ENCODE results near the gene CCDC138. TPM values are rescaled to one million over a fixed set of nuclear protein-coding genes. Genes with fewer than 3 reads are reported as not detected.

The CCDC138 gene
- total RNA-seq, 4 donors from 2014 or later = 3.7 to 5.5 (median 4.4) TPM; not detected in 1

DNA sequence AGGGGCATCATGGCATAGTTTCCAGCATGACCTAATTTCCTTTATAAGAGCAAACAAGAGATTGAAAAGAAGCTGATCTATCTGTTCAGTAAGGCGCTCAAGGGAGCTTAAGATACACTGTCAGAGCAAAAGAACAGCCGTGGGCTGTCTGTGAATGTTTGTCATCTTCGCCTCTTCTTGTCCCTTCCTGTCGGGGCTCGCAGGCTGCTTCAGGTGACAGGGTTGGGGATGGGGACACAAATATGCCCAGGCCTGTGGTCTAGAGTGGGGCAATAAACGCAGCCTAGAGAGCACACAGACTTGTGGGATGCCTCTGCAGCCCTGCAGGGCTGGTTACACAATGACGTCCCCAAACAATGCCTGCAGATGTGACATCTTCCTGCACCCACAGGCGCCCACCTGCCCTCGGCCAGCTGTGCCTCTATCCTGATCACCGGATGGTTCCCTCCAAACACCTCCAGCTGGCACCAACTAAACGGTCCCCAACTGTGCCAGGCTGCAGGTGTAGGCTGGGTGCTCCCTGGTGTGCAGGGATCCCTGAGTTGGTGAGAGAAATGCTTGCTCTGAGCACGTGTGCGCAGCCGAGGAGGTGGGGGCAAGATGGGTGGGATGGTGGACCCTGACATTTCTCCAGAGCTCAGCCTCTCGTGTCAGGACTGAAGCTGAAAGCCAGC is 129.7 kb downstream of the CCDC138 start:
- WGBS, 2 donors (ENCODE audit: low coverage in 1 of 2) = 69% methylated on average over 14 of the region's 15 CpGs; no CpG with 5 or more reads in 1 of the 2 donors
- intact Hi-C loops (cut with DNase I; ENCODE audit: low total_unique reads) = no loop called here
- no peak for DNase-seq

GRCh38 chr2:108916796-108917421 is 130.3 kb downstream of the CCDC138 start:
- no peaks in the 10 kb centered on the region for H3K9me3 ChIP-seq
- DNase-seq = peak; percentile 33
- intact Hi-C loops (cut with DNase I; ENCODE audit: low total_unique reads) (no loop called here), in situ Hi-C loops (cut with MboI; ENCODE audit: low pct_ligation_motif_present in 1 of 4, low pct_unique_long_range_greater_than_20kb in 1 of 4, low sequenced_read_pairs in 3 of 4) (no loop called here)
- TF ChIP-seq POLR2AphosphoS5 (IDR thresholded peaks at IDR 0.05) = no peak
- TF ChIP-seq CTCF (IDR thresholded peaks at IDR 0.05) = no peak
- TF ChIP-seq POLR2A (IDR thresholded peaks at IDR 0.05) = no peak
- TF ChIP-seq EP300 (IDR thresholded peaks at IDR 0.05; ENCODE audit: low read depth) = no peak
- WGBS, 2 donors (ENCODE audit: low coverage in 1 of 2) = 31 to 39% methylated on average over 3 to 14 of the region's 14 CpGs
- H3K4me1 ChIP-seq = peaks cover 5 to 12% (median 9%) of the 10 kb centered on the region in 4 donors
- H3K27me3 ChIP-seq = no peaks in the 10 kb centered on the region
- H3K36me3 ChIP-seq = no peaks in the 10 kb centered on the region
- H3K27ac ChIP-seq = peak overlapping the region in 2 of 4 donors; percentile 4 to 53
- no peak overlapping the region for H3K4me3 ChIP-seq

More for the DNA sequence above, 129.7 kb downstream of the CCDC138 start:
- TF ChIP-seq CTCF (IDR thresholded peaks at IDR 0.05) = no peak
- TF ChIP-seq POLR2A (IDR thresholded peaks at IDR 0.05) = no peak
- Histone ChIP-seq H3K9me3 (no peaks in the 10 kb centered on the region), H3K27me3 (no peaks in the 10 kb centered on the region), H3K27ac (no peak overlapping the region), H3K4me1 (peaks cover 5 to 12% (median 9%) of the 10 kb centered on the region in 4 donors), H3K36me3 (no peaks in the 10 kb centered on the region), H3K4me3 (no peak overlapping the region)
- in situ Hi-C loops (cut with MboI; ENCODE audit: low pct_ligation_motif_present in 1 of 4, low pct_unique_long_range_greater_than_20kb in 1 of 4, low sequenced_read_pairs in 3 of 4) = no loop called here

- H3K4me1 ChIP-seq = peaks cover 5 to 12% (median 9%) of the 10 kb centered on the region in 4 donors
- in situ Hi-C loops (cut with MboI; ENCODE audit: low pct_ligation_motif_present in 1 of 4, low pct_unique_long_range_greater_than_20kb in 1 of 4, low sequenced_read_pairs in 3 of 4) = no loop called here
- H3K9me3 ChIP-seq = no peaks in the 10 kb centered on the region
- 42 to 80% methylated on average over 1 to 5 of the region's 5 CpGs for WGBS, 2 donors (ENCODE audit: low coverage in 1 of 2)
- TF ChIP-seq POLR2AphosphoS5 (IDR thresholded peaks at IDR 0.05) (no peak), CTCF (IDR thresholded peaks at IDR 0.05) (no peak), POLR2A (IDR thresholded peaks at IDR 0.05) (no peak), EP300 (IDR thresholded peaks at IDR 0.05; ENCODE audit: low read depth) (no peak)
- intact Hi-C loops (cut with DNase I; ENCODE audit: low total_unique reads) = no loop called here
- H3K27me3 ChIP-seq = no peaks in the 10 kb centered on the region
- no peak for DNase-seq
- no peaks in the 10 kb centered on the region for H3K36me3 ChIP-seq
- H3K4me3 ChIP-seq = no peak overlapping the region
- no peak overlapping the region for H3K27ac ChIP-seq
Observed at GRCh38 chr2:108917526-108917925, 131.0 kb downstream of the CCDC138 start.

DNA sequence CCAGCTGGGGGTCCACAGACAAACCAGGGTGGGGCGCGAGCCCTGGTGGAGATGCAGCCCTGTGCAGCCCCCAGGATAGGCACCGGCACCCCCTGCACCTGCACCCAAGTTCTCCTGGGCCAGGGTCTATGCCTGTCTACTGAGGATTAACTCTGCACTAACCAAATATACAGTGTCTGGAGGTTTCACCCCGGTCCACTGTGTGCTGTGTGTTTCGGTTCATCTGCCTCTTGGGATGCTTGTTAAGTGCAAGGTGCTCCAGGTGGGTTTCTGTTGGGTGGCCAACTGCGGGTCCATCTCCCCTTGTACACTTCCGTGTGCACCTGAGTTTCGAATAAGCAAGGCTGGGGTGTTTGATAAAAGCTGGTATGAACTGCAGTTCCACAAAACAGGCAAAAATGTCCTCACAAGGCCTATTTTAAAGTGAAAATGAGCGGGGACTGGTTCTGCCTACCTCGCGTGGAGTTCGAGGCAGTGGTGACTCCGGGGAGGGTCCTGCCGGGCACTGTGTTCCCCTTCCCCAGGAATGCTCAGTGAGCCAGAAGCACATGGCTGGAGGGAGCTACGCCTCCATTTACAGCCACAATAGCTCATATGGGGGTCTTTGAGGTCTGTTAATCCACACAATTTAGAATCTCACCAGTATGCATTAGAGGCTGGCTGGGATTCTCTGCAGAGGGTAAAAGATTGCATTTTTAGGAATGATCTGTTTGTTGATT is 131.7 kb downstream of the CCDC138 start:
- 91 to 100% methylated on average over 2 to 15 of the region's 15 CpGs for WGBS, 2 donors (ENCODE audit: low coverage in 1 of 2)
- TF ChIP-seq POLR2A (IDR thresholded peaks at IDR 0.05) = no peak
- intact Hi-C loops (cut with DNase I; ENCODE audit: low total_unique reads) = no loop called here
- peaks cover 5 to 12% (median 10%) of the 10 kb centered on the region in 4 donors for H3K4me1 ChIP-seq
- no peaks in the 10 kb centered on the region for H3K36me3 ChIP-seq
- DNase-seq = no peak
- no peak overlapping the region for H3K27ac ChIP-seq
- H3K27me3 ChIP-seq = no peaks in the 10 kb centered on the region
- in situ Hi-C loops (cut with MboI; ENCODE audit: low pct_ligation_motif_present in 1 of 4, low pct_unique_long_range_greater_than_20kb in 1 of 4, low sequenced_read_pairs in 3 of 4) = no loop called here
- H3K4me3 ChIP-seq = no peak overlapping the region
- H3K9me3 ChIP-seq = no peaks in the 10 kb centered on the region

Measured in transverse colon (tissue), 4 donors.